Glomerular visceral epithelial cell (primary cell): Measurements from ENCODE around the gene THOC1.
A peak's percentile ranks its signal among the peaks of the same experiment; 100 is the strongest.

Experiments used
- DNase-seq: peaks from one replicate; pipeline ENCODE4 v3.0.0-alpha.2; 2016; ENCODE audit errors: extremely low spot score

The THOC1 gene

DNA sequence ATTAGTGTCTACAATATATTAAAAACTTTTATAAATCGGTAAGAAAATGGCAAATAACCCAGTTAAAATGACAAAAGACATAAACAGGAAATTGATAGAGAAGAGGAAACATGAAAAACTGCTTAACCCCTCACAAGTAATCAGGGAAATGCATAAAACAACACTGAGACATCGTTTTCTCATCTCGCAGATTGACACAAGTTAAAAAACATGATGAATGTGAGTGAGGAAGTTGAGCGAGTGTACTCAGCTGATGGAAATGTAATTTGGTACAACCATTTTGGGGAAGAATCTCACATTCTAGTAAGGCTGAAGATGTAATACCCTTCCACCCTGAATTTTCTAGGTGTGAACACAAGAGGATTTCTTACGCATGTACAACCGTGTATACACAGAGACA, 18.0 kb upstream of the THOC1 start:
- DNase-seq, result no peak

- no peak for DNase-seq
Measured at GRCh38 chr18:275486-275885, 7.6 kb upstream of the THOC1 start.

GRCh38 chr18:274313-274712, 6.5 kb upstream of the THOC1 start:
- DNase-seq, result no peak

GRCh38 chr18:273525-273924, 5.7 kb upstream of the THOC1 start:
- DNase-seq, result no peak

- no peak for DNase-seq
Measured at GRCh38 chr18:272650-273049, 4.8 kb upstream of the THOC1 start.

DNA sequence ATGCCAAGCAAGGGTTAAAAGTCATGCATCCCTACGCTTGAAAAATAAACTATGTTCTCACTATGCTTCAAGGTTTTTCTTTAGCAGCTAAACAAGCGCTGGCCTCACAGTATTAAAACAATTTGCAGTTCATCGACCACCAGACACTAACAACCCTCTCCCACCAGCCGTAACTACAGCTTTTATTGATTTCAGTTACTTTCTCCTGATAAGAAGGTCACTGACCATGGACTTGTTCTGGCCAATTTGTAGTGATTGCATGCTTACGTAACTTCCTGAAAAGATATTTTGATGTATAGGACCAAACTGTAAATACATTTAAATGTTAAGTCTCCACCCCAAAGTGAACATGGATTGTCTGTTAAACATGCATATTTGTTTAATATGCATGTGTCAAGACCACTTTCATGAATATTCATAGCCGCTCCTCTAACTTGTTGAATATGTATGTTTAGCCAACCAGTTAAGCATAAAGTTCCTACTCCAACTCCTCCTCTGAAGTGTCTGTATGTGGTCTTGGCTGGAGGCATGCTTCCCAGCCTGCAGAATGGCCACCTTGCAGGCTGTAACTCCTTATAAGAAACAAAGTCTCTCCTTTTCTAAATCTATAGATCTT, 1.7 kb upstream of the THOC1 start:
- DNase-seq, result no peak

DNA sequence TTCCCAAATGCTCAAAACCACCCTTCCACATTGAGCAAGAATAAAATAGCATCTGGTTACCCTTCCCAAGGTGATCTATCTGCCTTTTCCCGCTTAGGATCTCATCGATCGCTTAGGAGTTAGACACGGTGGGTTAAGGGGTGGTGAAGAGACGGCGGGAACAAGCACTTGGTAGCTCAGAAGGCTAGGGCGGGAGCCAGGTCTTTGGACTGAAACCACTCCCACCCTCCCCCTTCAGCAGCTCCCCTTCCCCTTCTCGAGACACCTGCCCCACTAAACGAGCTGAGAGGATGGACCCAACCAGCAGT, 513 bp downstream of the THOC1 start:
- DNase-seq, result no peak

GRCh38 chr18:261398-262073, 6.3 kb downstream of the THOC1 start:
- no peak for DNase-seq

DNA sequence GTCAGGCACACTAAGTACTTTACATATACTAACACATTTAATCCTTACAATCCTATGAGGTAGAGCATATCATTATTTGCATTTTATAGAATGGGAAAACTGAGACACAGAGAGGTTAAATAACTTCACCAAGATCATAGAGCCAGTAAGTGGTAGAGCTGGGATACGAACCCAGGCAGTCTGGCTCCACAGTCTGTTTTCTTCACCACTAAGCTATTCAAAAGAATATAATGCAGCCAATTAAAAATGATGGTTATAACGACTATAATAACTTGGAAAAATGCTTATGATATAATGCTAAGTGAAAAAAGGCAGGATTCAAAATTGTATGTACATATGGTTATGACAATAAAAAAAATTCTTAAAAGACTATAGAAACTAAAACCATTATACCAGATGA, 7.3 kb downstream of the THOC1 start:
- DNase-seq, result no peak

DNA sequence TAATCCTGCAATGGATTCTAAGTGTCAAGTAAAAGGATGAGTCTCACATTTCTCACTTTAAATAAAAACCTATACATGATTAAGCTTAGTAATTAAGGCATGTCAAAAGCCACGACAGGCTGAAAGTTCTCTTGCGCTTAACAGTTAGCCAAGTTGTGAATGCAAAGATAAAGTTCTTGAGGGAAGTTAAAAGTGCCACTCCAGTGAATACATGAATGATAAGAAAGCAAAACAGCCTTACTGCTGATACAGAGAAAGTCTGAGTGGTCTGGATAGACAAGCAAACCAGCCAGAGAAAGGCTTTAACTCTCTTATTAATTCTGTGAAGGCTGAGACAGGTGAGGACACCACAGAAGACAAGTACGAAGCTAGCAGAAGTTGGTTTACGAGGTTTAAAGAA, 12.7 kb downstream of the THOC1 start:
- no peak for DNase-seq

GRCh38 chr18:253121-253520, 14.7 kb downstream of the THOC1 start:
- DNase-seq, result no peak

GRCh38 chr18:251572-251971, 16.3 kb downstream of the THOC1 start:
- DNase-seq, result no peak

DNA sequence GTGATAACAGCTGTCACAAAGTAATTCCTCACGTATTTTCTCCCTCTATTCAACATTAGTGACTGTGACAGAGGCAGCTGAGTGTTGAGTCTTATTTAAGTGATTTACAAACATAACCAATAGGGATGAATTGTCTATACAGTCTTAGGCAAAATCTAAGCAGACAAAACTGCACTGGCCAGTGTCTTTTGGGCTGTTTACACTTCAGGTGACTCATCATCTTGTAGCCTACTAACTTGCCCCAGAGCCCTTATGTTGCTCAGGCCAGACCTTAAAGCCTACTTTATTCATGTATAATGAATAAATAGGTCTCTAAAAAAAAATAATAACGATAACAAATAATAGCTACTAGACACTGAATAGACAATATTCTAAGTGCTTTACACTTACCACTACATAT, 17.2 kb downstream of the THOC1 start:
- no peak for DNase-seq

- DNase-seq, result no peak
Measured at GRCh38 chr18:248053-248452, 19.8 kb downstream of the THOC1 start.

DNA sequence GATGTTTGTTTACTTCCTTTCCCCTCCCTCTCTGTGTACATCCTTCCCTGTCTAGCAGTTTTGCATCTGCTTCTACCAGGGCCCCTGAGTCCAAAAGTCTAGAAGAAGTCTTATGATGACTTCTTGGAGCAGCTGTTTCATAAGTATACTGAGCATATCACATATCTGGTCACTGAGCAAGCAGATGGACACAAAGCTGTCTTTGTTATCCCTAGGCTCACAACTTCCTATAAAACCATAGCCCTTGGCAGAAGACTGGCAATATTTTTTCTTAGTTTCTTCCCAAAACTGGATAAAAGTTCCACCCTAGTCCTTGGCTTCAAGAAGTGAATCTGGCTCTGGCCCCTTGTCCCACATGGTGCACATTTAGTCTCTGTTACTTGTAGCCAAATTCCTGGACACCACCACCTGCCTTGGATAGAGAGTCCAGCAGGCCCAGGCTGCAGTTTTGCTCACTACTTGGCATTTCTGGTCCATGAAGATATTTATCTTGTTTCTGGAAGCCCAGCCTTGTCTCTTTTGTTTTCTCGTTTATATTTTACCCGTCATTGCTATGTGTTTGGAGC, 22.5 kb downstream of the THOC1 start:
- no peak for DNase-seq

GRCh38 chr18:240175-240574, 27.7 kb downstream of the THOC1 start:
- DNase-seq, result no peak

DNA sequence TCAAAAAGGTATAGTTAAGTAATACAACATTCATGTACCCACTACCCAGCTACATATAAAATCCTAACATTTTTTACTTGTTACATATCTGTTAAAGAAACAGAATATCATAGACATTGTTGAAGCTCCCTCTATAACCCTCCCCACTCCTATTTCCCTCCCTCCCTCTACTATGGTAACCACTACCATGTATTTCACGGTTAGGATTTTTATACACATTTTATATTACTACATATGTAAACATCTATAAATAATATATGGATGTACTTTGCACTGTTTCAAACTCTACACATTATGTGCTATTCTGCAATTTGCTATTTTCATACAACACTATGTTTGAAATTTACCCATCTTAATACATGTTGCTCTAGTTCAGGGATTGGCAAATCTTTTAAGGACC, 36.3 kb downstream of the THOC1 start:
- no peak for DNase-seq

- DNase-seq, result no peak
Measured at GRCh38 chr18:228586-228985, 39.3 kb downstream of the THOC1 start.

DNA sequence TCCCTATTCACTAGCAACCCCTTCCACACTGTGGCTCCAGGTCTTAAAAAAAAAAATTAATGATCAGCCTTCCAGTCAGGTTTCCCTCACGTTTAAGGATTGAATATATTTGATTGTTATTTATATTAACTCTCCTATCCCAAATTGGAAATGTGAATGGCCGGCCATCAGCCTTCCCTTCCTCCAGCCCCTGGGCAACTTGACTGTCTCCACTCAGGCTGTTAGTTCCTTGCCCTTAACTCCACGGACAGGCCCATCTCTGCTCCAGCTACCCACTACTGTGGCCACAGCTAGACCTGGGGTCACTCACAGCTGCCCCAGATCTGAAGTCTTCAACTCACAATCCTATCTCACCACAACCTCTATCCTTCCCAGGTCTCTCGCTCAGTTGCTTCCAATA, 39.9 kb downstream of the THOC1 start:
- DNase-seq, result no peak

GRCh38 chr18:227374-227773, 40.5 kb downstream of the THOC1 start:
- DNase-seq, result no peak

GRCh38 chr18:225745-226144, 42.1 kb downstream of the THOC1 start:
- no peak for DNase-seq

GRCh38 chr18:220708-221107, 47.1 kb downstream of the THOC1 start:
- no peak for DNase-seq

DNA sequence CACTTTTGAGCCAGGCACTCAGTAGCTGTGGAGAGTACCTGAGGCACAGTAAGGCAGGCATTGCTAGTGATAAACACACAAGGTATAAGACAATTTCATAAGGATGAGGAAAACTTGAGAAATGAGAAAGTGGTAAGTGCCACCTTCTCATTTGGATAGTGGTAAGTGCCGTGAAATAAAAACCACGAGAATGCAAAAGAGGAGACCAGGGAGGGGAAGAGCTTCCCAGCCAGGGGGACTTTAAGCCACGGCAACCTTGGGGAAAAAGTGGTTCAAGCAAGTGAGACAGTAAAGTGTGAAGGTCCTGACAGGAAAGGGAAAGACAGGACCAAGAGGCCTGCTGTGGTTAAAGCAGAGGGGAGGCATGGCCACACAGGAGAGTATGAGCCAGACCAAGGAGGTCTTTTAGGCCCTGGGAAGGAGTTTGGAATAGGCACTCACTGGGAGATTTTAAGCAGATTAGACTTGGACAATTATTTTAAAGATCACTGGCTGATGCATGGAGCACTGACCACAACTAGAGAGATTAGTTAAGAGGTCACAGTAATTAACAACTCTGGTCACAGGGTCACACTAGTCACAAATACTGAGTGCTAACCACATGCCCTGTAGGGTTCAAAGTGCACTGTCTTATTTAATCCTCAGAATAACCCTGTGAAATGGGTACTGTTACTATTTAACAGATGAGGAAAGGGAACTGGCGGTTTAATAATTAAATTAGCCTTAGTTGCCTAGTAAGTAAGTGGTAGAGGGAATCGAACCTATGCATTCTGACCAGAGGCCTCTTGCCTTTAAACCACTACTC, 50.1 kb downstream of the THOC1 start:
- DNase-seq, result peak; percentile 3
